Spleen (tissue), 7 donors: ENCODE results near the gene RARRES2.

Source experiments
- CTCF ChIP-seq, 11 experiments: fragments of 200-600 bp in 7 of 11; fragments of 450-650 bp in 4 of 11; sonication (generic) in 4 of 11; IDR thresholded peaks in 8 of 11; conservative IDR thresholded peaks in 3 of 11; 1 replicate in 7 of 11; 2 replicates in 4 of 11; pipeline versions ENCODE4 v1.4.0 to v1.8.0; 2016 to 2021; ENCODE audit warnings: antibody characterized with exemption in 11 of 11, inconsistent platforms in 4 of 11, mild to moderate bottlenecking in 1 of 11
- POLR2A ChIP-seq, 3 donors: fragments of 450-650 bp; IDR thresholded peaks; one replicate each; pipeline ENCODE4 v1.5.1; 2017; ENCODE audit warnings: antibody characterized with exemption in 3 of 3, mild to moderate bottlenecking in 1 of 3
- POLR2AphosphoS5 ChIP-seq, 3 donors: sonication (generic); formaldehyde crosslinking; IDR thresholded peaks; one replicate each; pipeline ENCODE4 v1.5.1; 2017; ENCODE audit warnings: antibody characterized with exemption in 3 of 3
- donor health status: DM: no; HTN: no; CAD: no; lungs with moderate emphysema.
- donor health status: DM: no; HTN: no; CAD: no.
- donor health status: DM: no; HTN: no; CAD: no.

GRCh38 chr7:150356265-150356897 lies 15.0 kb upstream of the RARRES2 start:
- TF ChIP-seq CTCF (IDR thresholded peaks at IDR 0.05 in 8 of 11, conservative IDR thresholded peaks at IDR 0.05 in 3 of 11) (peak in 9 of 11 experiments; percentile 18 to 75 (median 59)), POLR2A (IDR thresholded peaks at IDR 0.05) (no peak), POLR2AphosphoS5 (IDR thresholded peaks at IDR 0.05) (no peak)
